ENCODE measurements around the gene LHX3.

- TF ChIP-seq SRF (IDR thresholded peaks at IDR 0.05; ENCODE audit: low read depth, low read length) (no peak), TCF12 (IDR thresholded peaks at IDR 0.05; ENCODE audit: low read depth, low read length) (no peak), RFX5 (IDR thresholded peaks at IDR 0.05; ENCODE audit: borderline replicate concordance, low read depth, low read length) (no peak), POLR2A (IDR thresholded peaks at IDR 0.05; ENCODE audit: control extremely low read depth in 1 of 2, low read depth in 2 of 2, low read length in 2 of 2) (no peak), CREB1 (IDR thresholded peaks at IDR 0.05) (no peak), EZH2 (IDR thresholded peaks at IDR 0.05; ENCODE audit: low read depth, low read length, severe bottlenecking) (no peak)
- TF ChIP-seq, protein P1, sequence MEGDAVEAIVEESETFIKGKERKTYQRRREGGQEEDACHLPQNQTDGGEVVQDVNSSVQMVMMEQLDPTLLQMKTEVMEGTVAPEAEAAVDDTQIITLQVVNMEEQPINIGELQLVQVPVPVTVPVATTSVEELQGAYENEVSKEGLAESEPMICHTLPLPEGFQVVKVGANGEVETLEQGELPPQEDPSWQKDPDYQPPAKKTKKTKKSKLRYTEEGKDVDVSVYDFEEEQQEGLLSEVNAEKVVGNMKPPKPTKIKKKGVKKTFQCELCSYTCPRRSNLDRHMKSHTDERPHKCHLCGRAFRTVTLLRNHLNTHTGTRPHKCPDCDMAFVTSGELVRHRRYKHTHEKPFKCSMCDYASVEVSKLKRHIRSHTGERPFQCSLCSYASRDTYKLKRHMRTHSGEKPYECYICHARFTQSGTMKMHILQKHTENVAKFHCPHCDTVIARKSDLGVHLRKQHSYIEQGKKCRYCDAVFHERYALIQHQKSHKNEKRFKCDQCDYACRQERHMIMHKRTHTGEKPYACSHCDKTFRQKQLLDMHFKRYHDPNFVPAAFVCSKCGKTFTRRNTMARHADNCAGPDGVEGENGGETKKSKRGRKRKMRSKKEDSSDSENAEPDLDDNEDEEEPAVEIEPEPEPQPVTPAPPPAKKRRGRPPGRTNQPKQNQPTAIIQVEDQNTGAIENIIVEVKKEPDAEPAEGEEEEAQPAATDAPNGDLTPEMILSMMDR (IDR thresholded peaks at IDR 0.05; ENCODE audit: control extremely low read depth in 1 of 3, insufficient read depth in 1 of 3, low read depth in 1 of 3, low read length in 3 of 3), result no peak
These were observed 48.5 kb downstream of the LHX3 start for GRCh38 chr9:136156209-136157120.

All from H1 (cell line).